ENCODE measurements around the gene RGS7.
"Not testable (repeated sequence)": the region's sequence is repeated elsewhere in the genome, so short reads cannot be mapped to it uniquely, and the experiment has no call there.

RGS7 gene

GRCh38 chr1:241270016-241270415 lies 87.0 kb downstream of the RGS7 start:
- DNase-seq, result no peak

- DNase-seq, result no peak
Observed at GRCh38 chr1:241269116-241269515, 87.9 kb downstream of the RGS7 start.

- DNase-seq, result no peak
Observed at GRCh38 chr1:241266121-241266520, 90.9 kb downstream of the RGS7 start.

- no peak for DNase-seq
Observed at GRCh38 chr1:241265428-241265827, 91.6 kb downstream of the RGS7 start.

GRCh38 chr1:241263346-241263745 lies 93.7 kb downstream of the RGS7 start:
- DNase-seq, result no peak

- no peak for DNase-seq
Observed at GRCh38 chr1:241253471-241253870, 103.5 kb downstream of the RGS7 start.

GRCh38 chr1:241250465-241250864 lies 106.5 kb downstream of the RGS7 start:
- no peak for DNase-seq

GRCh38 chr1:241240069-241240468 lies 116.9 kb downstream of the RGS7 start:
- no peak for DNase-seq

GRCh38 chr1:241237873-241238272 lies 119.1 kb downstream of the RGS7 start:
- DNase-seq, result no peak

- no peak for DNase-seq
Observed at GRCh38 chr1:241235256-241235897, 121.6 kb downstream of the RGS7 start.

- DNase-seq, result no peak
Observed at GRCh38 chr1:241229711-241230110, 127.3 kb downstream of the RGS7 start.

- DNase-seq, result no peak
Observed at GRCh38 chr1:241229216-241229615, 127.8 kb downstream of the RGS7 start.

- no peak for DNase-seq
Observed at GRCh38 chr1:241228339-241228738, 128.7 kb downstream of the RGS7 start.

- no peak for DNase-seq
Observed at GRCh38 chr1:241225741-241226140, 131.3 kb downstream of the RGS7 start.

GRCh38 chr1:241224189-241224588 lies 132.8 kb downstream of the RGS7 start:
- DNase-seq, result not testable (repeated sequence)

- DNase-seq, result not testable (repeated sequence)
Observed at GRCh38 chr1:241222813-241223212, 134.2 kb downstream of the RGS7 start.

- no peak for DNase-seq
Observed at GRCh38 chr1:241221319-241221718, 135.7 kb downstream of the RGS7 start.

- DNase-seq, result not testable (repeated sequence)
Observed at GRCh38 chr1:241220913-241221312, 136.1 kb downstream of the RGS7 start.

GRCh38 chr1:241219449-241219848 lies 137.6 kb downstream of the RGS7 start:
- DNase-seq, result no peak

GRCh38 chr1:241217516-241217915 lies 139.5 kb downstream of the RGS7 start:
- DNase-seq, result no peak

- no peak for DNase-seq
Observed at GRCh38 chr1:241215683-241216082, 141.3 kb downstream of the RGS7 start.

GRCh38 chr1:241215203-241215602 lies 141.8 kb downstream of the RGS7 start:
- DNase-seq, result no peak

GRCh38 chr1:241213139-241213538 lies 143.9 kb downstream of the RGS7 start:
- no peak for DNase-seq

GRCh38 chr1:241212628-241213027 lies 144.4 kb downstream of the RGS7 start:
- no peak for DNase-seq

GRCh38 chr1:241208910-241209379 lies 148.1 kb downstream of the RGS7 start:
- DNase-seq, result no peak

Data from DMS79 (cell line).